Limb (tissue), 2 donors: ENCODE data around the gene SLC4A3.
A peak's percentile ranks its signal among the peaks of the same experiment; 100 is the strongest.
"Not testable (repeated sequence)": the region's sequence is repeated elsewhere in the genome, so short reads cannot be mapped to it uniquely, and the experiment has no call there.

Experiments used
- DNase-seq, 2 donors: peaks; one replicate each; pipeline ENCODE4 v3.0.0-alpha.2; 2016; ENCODE audit errors: extremely low spot score in 2 of 2

SLC4A3 gene

DNA sequence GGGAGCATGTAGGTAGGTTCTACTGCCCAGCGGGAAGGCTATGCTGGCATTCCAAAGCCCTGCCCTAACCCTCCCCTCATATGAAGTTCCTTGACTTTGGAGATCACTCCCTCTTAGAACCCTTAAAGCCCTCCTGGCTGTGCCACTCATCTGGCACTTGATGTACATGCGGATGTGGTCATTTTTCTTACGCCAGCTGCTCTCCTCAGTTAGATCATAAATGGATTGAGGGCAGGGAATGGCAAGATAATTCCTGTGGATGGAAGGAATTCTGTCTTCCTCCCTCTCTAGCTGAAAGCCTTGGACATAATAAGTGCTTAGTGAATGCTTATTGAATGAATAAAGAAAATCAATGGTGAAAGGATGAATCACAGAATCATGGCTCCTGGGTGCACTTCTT lies 51.6 kb downstream of the SLC4A3 start:
- no peak for DNase-seq

DNA sequence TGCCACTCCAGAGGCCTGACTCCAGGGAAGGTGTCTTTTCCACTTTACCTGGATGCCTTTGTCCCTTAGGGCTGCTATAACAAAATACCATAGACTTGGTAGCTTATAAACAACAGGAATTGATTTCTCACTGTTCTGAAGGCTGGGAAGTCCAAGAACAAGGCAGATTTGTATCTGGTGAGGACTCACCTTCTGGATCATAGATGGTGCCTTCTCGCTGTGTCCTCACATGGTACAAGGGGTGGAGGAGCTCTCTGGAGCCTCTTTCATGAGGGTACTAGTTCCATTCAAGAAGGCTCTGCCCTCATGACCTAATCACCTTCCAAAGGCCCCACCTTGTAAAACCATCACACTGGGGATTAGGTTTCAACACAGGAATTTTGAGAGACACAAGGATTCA lies 52.1 kb downstream of the SLC4A3 start:
- no peak for DNase-seq

GRCh38 chr2:219680958-219681693 lies 53.7 kb downstream of the SLC4A3 start:
- DNase-seq: no peak

DNA sequence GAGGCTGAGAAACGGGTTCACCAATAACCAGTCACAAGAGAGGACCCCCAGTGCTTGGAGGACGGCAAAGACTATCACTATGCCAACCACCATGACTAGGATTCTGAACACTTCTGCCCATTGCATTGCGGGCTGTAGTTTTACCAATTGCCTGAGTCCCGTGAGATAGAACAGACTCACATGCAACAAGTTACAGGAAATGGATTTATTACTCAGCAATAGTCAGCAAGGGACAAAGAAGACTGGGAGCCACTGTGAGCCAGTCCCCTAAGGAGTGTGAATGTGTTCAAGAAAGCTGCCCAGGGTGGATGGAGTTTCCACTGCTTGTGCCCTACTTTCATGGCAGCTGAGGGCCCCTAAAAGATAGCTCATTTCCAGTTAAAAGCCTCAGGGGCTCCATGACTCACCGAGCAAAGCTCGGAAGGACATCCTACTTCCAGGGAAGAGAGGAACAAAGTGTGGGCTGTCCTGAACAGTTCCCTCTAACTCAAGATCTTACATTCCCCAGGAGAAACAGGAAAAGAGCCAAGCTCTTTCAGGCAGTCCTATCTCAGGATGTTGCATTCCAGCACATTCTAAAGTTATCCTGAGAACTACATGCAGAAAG lies 54.4 kb downstream of the SLC4A3 start:
- DNase-seq: no peak

- not testable (repeated sequence) for DNase-seq
These were observed 56.0 kb downstream of the SLC4A3 start for GRCh38 chr2:219683474-219683873.

DNA sequence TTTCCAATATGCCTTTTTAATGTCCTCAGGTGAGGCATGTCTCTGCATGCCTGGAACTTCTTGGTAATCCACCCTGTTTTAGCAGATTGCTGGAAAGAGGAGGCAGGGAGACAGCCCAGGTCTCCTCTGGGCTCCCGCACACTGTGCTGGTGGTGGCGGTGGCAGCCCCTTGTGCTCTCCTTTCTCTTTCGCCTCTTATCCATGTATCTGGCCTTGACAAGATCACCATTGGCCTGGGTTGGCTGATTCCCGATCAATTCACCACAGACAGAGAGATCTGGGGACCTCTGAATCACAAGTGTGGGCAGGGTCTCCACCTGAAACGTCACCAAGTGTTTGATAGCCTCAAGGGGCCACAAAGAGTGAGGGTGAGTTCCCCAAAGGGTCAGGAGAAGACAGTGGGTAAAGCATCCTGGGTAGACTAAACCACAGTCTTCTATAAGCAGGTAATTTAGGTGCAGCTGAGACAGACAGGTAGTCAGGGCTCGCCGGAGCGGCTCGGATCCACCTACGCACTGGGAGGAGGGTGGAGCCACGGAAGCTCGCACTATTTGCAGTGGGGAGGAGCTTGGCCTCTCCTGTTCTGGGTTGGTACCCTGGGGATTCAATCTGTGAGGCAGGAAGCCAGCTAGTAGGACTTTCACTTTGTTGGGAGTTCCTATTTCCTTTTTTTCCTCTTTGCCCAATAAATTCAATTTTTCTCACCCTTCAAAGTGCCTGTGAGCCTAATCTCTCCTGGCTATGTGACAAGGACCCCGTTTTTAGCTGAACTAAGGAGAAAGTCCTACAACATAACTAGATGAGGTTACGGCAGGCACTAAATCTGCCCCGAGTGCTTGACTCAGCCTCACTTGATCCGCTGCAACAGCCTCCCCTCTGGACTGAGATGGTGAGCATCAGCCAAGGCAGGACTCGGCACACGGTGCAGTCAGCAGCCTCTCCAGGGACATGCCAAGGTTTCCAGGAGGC lies 57.6 kb downstream of the SLC4A3 start:
- no peak for DNase-seq

- no peak for DNase-seq
These were observed 59.8 kb downstream of the SLC4A3 start for GRCh38 chr2:219687272-219687671.

DNA sequence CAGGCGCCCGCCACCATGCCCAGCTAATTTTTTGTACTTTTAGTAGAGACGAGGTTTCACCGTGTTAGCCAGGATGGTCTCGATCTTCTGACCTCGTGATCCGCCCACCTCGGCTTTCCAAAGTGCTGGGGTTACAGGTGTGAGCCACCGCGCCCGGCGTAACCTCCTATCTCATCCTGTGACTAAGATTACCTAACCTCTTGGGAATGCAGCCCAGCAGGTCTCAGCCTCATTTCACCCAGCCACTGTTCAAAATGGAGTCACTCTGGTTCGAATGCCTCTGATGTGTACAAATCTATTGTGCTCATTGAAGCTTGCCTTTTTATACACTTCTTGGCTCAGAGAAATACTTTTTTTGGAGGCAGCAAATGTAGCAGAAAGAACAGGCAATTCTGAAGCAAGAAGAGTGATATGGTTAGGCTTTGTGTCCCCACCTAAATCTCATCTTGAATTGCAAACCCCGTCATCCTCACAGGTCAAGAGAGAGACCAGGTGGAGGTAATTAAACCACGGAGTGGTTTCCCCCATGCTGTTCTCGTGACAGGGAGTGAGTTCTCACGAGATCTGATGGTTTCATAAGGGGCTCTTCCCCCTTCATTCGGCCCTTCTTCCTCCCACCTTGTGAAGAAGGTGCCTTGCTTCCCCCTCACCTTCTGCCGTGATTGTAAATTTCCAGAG lies 60.6 kb downstream of the SLC4A3 start:
- no peak for DNase-seq

GRCh38 chr2:219688560-219689445 lies 61.4 kb downstream of the SLC4A3 start:
- no peak for DNase-seq

DNA sequence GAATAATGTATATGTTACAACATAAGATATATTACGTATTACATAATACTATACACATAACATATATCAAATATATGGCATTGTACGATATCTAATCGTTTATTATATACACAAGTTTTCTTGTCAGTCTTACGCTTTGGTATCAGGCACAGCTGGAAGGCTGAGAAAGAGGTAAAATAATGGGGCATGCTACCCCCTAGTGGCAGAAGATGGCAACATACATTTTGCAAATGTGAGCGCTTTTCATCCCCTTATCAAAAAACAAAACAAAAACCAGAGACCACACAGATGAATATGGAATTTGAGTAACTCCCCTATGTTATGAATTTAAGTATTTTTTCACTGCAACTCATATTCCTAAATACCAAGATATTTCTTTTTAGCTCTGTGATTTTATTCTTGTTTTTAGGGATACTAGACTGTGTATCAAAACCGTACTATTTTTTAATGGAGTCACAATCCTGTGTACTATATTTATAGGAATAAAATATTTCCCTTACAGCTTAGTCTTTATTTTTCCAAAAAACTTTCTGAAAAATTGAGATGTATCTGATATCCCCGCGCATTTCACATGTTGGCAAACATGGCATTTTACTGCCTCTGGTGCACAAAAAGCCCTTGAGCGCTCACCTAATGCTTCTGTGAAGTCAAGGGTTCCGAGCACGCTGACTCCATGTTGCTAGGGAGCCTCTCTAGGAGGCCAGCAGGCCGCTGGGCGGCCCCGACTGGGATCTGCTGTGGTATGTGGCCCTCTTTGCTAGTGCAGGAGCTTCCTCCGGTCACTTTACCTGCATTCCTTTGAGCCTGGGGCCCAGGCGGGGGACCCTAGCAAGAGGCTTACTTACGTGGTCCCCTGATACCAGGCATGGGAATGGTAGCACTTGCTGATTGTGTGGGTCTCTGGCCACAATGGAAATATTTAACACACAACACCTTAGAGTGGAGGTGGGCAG lies 62.5 kb downstream of the SLC4A3 start:
- peak; percentile 62 to 77 for DNase-seq

DNA sequence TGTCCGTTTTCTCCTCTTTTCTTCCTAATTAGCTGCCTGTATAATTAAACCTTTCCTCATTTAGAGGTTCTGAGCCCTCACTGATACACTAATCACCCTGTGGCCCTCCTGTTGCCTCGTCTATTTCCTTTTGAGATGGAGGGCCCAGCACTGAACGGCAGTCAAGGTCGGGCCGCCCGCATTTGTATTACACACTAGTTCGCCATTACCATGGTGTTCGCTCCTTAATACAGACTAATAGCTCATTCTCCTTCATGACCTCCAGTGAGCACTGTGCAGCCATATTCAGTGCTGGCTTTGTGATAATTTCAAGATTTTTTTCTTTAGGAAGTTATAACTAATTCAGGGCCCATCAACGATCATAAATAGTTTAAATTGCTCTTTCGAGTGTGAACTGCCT lies 64.1 kb downstream of the SLC4A3 start:
- no peak for DNase-seq
